ENCODE measurements around the gene HNRNPA2B1. TPM values are rescaled to one million over a fixed set of nuclear protein-coding genes. Genes with fewer than 3 reads are reported as not detected.

Gene HNRNPA2B1
- total and polyA plus RNA-seq, 4 experiments from 2014 or later, result 450 to 700 (median 470) TPM

- Mint-ChIP-seq H3K27ac (no peak overlapping the region), H3K27me3 (peaks cover 2% of the 10 kb centered on the region in 2 donors), H3K9me3 (no peaks in the 10 kb centered on the region), H3K36me3 (no peaks in the 10 kb centered on the region), H3K4me1 (no peaks in the 10 kb centered on the region), H3K4me3 (no peak overlapping the region)
- H3K4me1 ChIP-seq (ENCODE audit: insufficient read depth, low read length), result no peaks in the 10 kb centered on the region
- no peaks in the 10 kb centered on the region for H3K9me3 ChIP-seq (ENCODE audit: control insufficient read depth in 1 of 2, low read length in 2 of 2)
- CTCF ChIA-PET (ENCODE audit: partially characterized antibody), result no interaction called here
- H3K4me3 ChIP-seq (ENCODE audit: low read length in 2 of 2), result no peak overlapping the region
- no peak overlapping the region for H3K27ac ChIP-seq (ENCODE audit: low read depth, low read length)
- intact Hi-C loops (cut with micrococcal nuclease), result no loop called here
- no peaks in the 10 kb centered on the region for H3K27me3 ChIP-seq (ENCODE audit: insufficient read depth, low read length)
- no peak for DNase-seq
- H3K36me3 ChIP-seq (ENCODE audit: insufficient read depth, low read length), result no peaks in the 10 kb centered on the region
- POLR2A ChIA-PET (ENCODE audit: partially characterized antibody), result no interaction called here
These were observed 60.2 kb downstream of the HNRNPA2B1 start for GRCh38 chr7:26140380-26140779.

Other genes with a start within 250 kb of the HNRNPA2B1 start
- gene NFE2L3, start 48.5 kb downstream of the HNRNPA2B1 start, total RNA-seq, result 1 to 10 TPM; 7.5 to 7.9 TPM
- 1 to 10 TPM; 7.9 to 9.6 TPM for gene NFE2L3, start 48.5 kb downstream of the HNRNPA2B1 start, polyA plus RNA-seq
- gene CBX3, start 999 bp upstream of the HNRNPA2B1 start, total RNA-seq, result 100 to 1,000 TPM; 160 to 173 TPM
- 100 to 1,000 TPM; 105 to 180 TPM for gene CBX3, start 999 bp upstream of the HNRNPA2B1 start, polyA plus RNA-seq
- gene SNX10, start 91.1 kb upstream of the HNRNPA2B1 start, total RNA-seq, result 1 to 10 TPM; 8.4 to 8.7 TPM
- 10 to 100 TPM; 24.3 to 26.4 TPM for gene SNX10, start 91.1 kb upstream of the HNRNPA2B1 start, polyA plus RNA-seq